ENCODE results near the gene MYDGF. TPM values are rescaled to one million over a fixed set of nuclear protein-coding genes. Genes with fewer than 3 reads are reported as not detected.

MYDGF gene
- total RNA-seq, 2 experiments from 2014 or later: 73.3 to 77.3 TPM

GRCh38 chr19:4622695-4623421 is 47.3 kb downstream of the MYDGF start:
- no peaks in the 10 kb centered on the region for H3K4me1 ChIP-seq (ENCODE audit: insufficient read depth, low read length, poor library complexity, severe bottlenecking)
- no peaks in the 10 kb centered on the region for H4K20me1 ChIP-seq (ENCODE audit: insufficient read depth, low read length)
- H2AFZ ChIP-seq (ENCODE audit: low read length): no peak overlapping the region
- ChIA-PET CTCF (ENCODE audit: unreplicated experiment) (no interaction called here), POLR2A (interaction anchor here (0.7 to 1.1 kb wide), 2 partner anchors 8 to 426 kb away, joined by 4 to 6 read pairs; no protein-coding TSS in a partner anchor)
- no peak overlapping the region for H3K4me2 ChIP-seq (ENCODE audit: low read length)
- H3K36me3 ChIP-seq (ENCODE audit: insufficient read depth, low read length): no peaks in the 10 kb centered on the region
- no peak for DNase-seq (ENCODE audit: low spot score)
- H3K9me3 ChIP-seq (ENCODE audit: low read length): no peaks in the 10 kb centered on the region
- no peaks in the 10 kb centered on the region for H3K9me2 ChIP-seq (ENCODE audit: insufficient read depth, low read length)
- no peaks in the 10 kb centered on the region for H3K79me2 ChIP-seq (ENCODE audit: insufficient read depth, low read depth, low read length)
- intact Hi-C loops (cut with micrococcal nuclease; ENCODE audit: unreplicated experiment): no loop called here
- H3K27ac ChIP-seq (ENCODE audit: low read depth, low read length, poor library complexity, severe bottlenecking): no peak overlapping the region
- no peak overlapping the region for H3K4me3 ChIP-seq (ENCODE audit: low read depth, low read length, poor library complexity, severe bottlenecking)
- TF ChIP-seq EZH2phosphoT487 (IDR thresholded peaks at IDR 0.05; ENCODE audit: borderline replicate concordance, low read depth, low read length) (no peak), CTCF (conservative IDR thresholded peaks at IDR 0.05; ENCODE audit: low read length) (no peak)
- no TSS peak for BruUV-seq (replicated peaks)

- Histone ChIP-seq H3K4me3 (ENCODE audit: low read depth, low read length, poor library complexity, severe bottlenecking) (no peak overlapping the region), H2AFZ (ENCODE audit: low read length) (no peak overlapping the region), H3K4me1 (ENCODE audit: insufficient read depth, low read length, poor library complexity, severe bottlenecking) (no peaks in the 10 kb centered on the region), H4K20me1 (ENCODE audit: insufficient read depth, low read length) (no peaks in the 10 kb centered on the region), H3K9me2 (ENCODE audit: insufficient read depth, low read length) (no peaks in the 10 kb centered on the region), H3K9me3 (ENCODE audit: low read length) (no peaks in the 10 kb centered on the region), H3K79me2 (ENCODE audit: insufficient read depth, low read depth, low read length) (no peaks in the 10 kb centered on the region), H3K27ac (ENCODE audit: low read depth, low read length, poor library complexity, severe bottlenecking) (no peak overlapping the region), H3K4me2 (ENCODE audit: low read length) (no peak overlapping the region), H3K36me3 (ENCODE audit: insufficient read depth, low read length) (no peaks in the 10 kb centered on the region)
- no TSS peak for BruUV-seq (replicated peaks)
- no peak for TF ChIP-seq EZH2phosphoT487 (IDR thresholded peaks at IDR 0.05; ENCODE audit: borderline replicate concordance, low read depth, low read length)
- TF ChIP-seq CTCF (conservative IDR thresholded peaks at IDR 0.05; ENCODE audit: low read length): no peak
- intact Hi-C loops (cut with micrococcal nuclease; ENCODE audit: unreplicated experiment): no loop called here
- ChIA-PET CTCF (ENCODE audit: unreplicated experiment) (no interaction called here), POLR2A (no interaction called here)
- no peak for DNase-seq (ENCODE audit: low spot score)
Observed at GRCh38 chr19:4620675-4621074, 49.5 kb downstream of the MYDGF start.

- DNase-seq (ENCODE audit: low spot score): no peak
- H3K4me3 ChIP-seq (ENCODE audit: low read depth, low read length, poor library complexity, severe bottlenecking): no peak overlapping the region
- BruUV-seq (replicated peaks): no TSS peak
- no peaks in the 10 kb centered on the region for H3K4me1 ChIP-seq (ENCODE audit: insufficient read depth, low read length, poor library complexity, severe bottlenecking)
- H3K9me3 ChIP-seq (ENCODE audit: low read length): no peaks in the 10 kb centered on the region
- no peaks in the 10 kb centered on the region for H3K79me2 ChIP-seq (ENCODE audit: insufficient read depth, low read depth, low read length)
- no peak overlapping the region for H2AFZ ChIP-seq (ENCODE audit: low read length)
- H3K9me2 ChIP-seq (ENCODE audit: insufficient read depth, low read length): no peaks in the 10 kb centered on the region
- no peaks in the 10 kb centered on the region for H4K20me1 ChIP-seq (ENCODE audit: insufficient read depth, low read length)
- intact Hi-C loops (cut with micrococcal nuclease; ENCODE audit: unreplicated experiment): no loop called here
- ChIA-PET POLR2A (interaction anchor here (0.5 kb wide), 1 partner anchor 70 kb away, joined by 3 read pairs; no protein-coding TSS in a partner anchor), CTCF (ENCODE audit: unreplicated experiment) (no interaction called here)
- no peak overlapping the region for H3K4me2 ChIP-seq (ENCODE audit: low read length)
- H3K36me3 ChIP-seq (ENCODE audit: insufficient read depth, low read length): no peaks in the 10 kb centered on the region
- no peak overlapping the region for H3K27ac ChIP-seq (ENCODE audit: low read depth, low read length, poor library complexity, severe bottlenecking)
- TF ChIP-seq CTCF (conservative IDR thresholded peaks at IDR 0.05; ENCODE audit: low read length) (no peak), EZH2phosphoT487 (IDR thresholded peaks at IDR 0.05; ENCODE audit: borderline replicate concordance, low read depth, low read length) (no peak)
Observed at GRCh38 chr19:4619668-4620294, 50.4 kb downstream of the MYDGF start.
